Measurements from ENCODE around the gene XXYLT1. TPM values are rescaled to one million over a fixed set of nuclear protein-coding genes. Genes with fewer than 3 reads are reported as not detected.

XXYLT1 gene
- polyA plus RNA-seq, 1 donor (not counting 4 experiments of a cell fraction or from before 2014, with no cell fraction given), result 11.1 TPM

DNA sequence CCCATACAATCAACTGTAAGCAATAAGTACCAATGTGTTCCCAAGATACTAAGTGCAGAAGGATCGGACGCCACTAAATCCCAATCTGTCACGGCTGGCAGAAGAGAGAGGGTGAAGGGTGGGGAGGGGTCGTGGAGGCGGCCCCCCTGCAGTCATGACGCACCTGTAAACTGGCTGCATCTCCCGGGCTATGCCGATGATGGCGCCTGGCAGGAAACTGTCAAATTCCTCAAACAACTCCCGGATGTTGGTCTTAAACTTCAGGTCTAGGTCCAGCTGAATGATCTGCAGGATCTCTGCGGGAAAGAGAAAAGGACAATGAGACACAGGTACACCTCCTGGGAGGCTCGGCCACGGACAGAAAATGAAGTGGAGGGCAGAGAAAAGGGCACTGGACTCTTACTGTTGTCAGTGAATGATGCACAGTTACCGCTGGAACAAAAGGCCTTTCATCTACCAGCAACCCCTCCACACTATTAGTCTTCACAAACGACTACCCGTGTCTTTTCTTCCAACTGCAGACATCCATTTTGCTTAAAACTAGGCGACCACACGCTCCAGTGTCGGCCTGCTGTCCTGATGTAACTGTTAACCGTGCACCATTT is 114.6 kb downstream of the XXYLT1 start:
- H3K36me3 ChIP-seq (ENCODE audit: control insufficient read depth in 2 of 2, extremely low read depth in 1 of 2, insufficient read depth in 2 of 2, low read length in 2 of 2), result no peaks in the 10 kb centered on the region
- no peaks in the 10 kb centered on the region for H3K27me3 ChIP-seq (ENCODE audit: control insufficient read depth, extremely low read depth, insufficient read depth, low read length)
- H3K9me3 ChIP-seq (ENCODE audit: control insufficient read depth, low read depth, low read length), result no peaks in the 10 kb centered on the region
- H2AFZ ChIP-seq (ENCODE audit: control insufficient read depth, low read length), result no peak overlapping the region
- no peaks in the 10 kb centered on the region for H4K20me1 ChIP-seq (ENCODE audit: control insufficient read depth, extremely low read depth, insufficient read depth, low read length)
- no peak overlapping the region for H3K27ac ChIP-seq (ENCODE audit: control insufficient read depth, insufficient read depth, low read length)
- FAIRE-seq (no peak), DNase-seq (ENCODE audit: low read depth, low spot score) (no peak)
- dilution Hi-C loops (cut with MboI; ENCODE audit: extremely low pct_ligation_motif_present, low sequenced_read_pairs), result no loop called here
- H3K4me2 ChIP-seq (ENCODE audit: control insufficient read depth, extremely low read depth, insufficient read depth, low read depth, low read length), result no peak overlapping the region
- no peaks in the 10 kb centered on the region for H3K9me1 ChIP-seq (ENCODE audit: control insufficient read depth, extremely low read depth, insufficient read depth, low read length)
- no peak overlapping the region for H3K9ac ChIP-seq (ENCODE audit: control insufficient read depth, extremely low read depth, insufficient read depth, low read length)
- no peak overlapping the region for H3K4me3 ChIP-seq (ENCODE audit: control insufficient read depth in 2 of 3, extremely low read depth in 1 of 3, insufficient read depth in 2 of 3, low read depth in 1 of 3, low read length in 3 of 3)
- no peaks in the 10 kb centered on the region for H3K79me2 ChIP-seq (ENCODE audit: control insufficient read depth, insufficient read depth, low read length)
- H3K4me1 ChIP-seq (ENCODE audit: control insufficient read depth, extremely low read depth, insufficient read depth, low read length), result peaks cover 33% of the 10 kb centered on the region
- TF ChIP-seq, protein P1, sequence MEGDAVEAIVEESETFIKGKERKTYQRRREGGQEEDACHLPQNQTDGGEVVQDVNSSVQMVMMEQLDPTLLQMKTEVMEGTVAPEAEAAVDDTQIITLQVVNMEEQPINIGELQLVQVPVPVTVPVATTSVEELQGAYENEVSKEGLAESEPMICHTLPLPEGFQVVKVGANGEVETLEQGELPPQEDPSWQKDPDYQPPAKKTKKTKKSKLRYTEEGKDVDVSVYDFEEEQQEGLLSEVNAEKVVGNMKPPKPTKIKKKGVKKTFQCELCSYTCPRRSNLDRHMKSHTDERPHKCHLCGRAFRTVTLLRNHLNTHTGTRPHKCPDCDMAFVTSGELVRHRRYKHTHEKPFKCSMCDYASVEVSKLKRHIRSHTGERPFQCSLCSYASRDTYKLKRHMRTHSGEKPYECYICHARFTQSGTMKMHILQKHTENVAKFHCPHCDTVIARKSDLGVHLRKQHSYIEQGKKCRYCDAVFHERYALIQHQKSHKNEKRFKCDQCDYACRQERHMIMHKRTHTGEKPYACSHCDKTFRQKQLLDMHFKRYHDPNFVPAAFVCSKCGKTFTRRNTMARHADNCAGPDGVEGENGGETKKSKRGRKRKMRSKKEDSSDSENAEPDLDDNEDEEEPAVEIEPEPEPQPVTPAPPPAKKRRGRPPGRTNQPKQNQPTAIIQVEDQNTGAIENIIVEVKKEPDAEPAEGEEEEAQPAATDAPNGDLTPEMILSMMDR (optimal IDR thresholded peaks at IDR 0.05 in 1 of 3, IDR thresholded peaks at IDR 0.05 in 1 of 3, conservative IDR thresholded peaks at IDR 0.05 in 1 of 3; ENCODE audit: extremely low read depth in 1 of 3, insufficient read depth in 2 of 3, low read length in 3 of 3), result no peak
- no peak for TF ChIP-seq EZH2 (IDR thresholded peaks at IDR 0.05; ENCODE audit: low read length)

DNA sequence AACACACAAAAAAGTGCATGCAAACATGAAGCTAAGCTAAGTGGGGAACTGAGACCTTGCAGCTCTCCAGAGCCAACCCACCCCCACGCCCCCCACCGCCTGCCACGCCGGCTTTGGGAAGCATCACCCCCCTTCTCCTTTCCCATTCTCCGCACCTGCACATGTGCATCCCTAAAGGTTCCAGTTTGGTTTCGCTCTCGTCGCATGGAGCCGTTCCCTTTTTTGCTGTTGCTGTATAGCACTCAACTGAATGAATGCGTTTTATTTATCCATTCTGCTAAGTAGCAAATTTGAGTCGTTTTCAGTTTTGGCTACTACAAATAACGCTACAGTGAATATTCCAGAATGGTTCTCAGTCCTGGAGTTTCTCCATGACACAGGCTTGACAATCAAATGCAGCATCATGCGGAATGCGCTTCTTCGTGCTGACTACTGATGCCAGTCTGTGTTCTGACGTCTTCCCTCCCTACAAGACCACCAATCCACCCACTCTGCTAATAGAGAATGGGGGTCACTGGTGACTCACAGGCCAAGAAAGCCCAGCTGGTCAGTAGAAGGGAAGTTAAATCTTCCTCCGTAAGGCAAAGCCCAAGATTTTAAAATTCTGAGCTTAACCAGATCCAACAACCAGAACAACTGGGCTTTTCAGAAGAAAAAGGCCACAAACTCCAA is 115.3 kb downstream of the XXYLT1 start:
- DNase-seq (ENCODE audit: low read depth, low spot score) (no peak), FAIRE-seq (no peak)
- TF ChIP-seq, protein P1 (optimal IDR thresholded peaks at IDR 0.05 in 1 of 3, IDR thresholded peaks at IDR 0.05 in 1 of 3, conservative IDR thresholded peaks at IDR 0.05 in 1 of 3; ENCODE audit: extremely low read depth in 1 of 3, insufficient read depth in 2 of 3, low read length in 3 of 3), result no peak
- no peak for TF ChIP-seq EZH2 (IDR thresholded peaks at IDR 0.05; ENCODE audit: low read length)
- Histone ChIP-seq H3K79me2 (ENCODE audit: control insufficient read depth, insufficient read depth, low read length) (no peaks in the 10 kb centered on the region), H3K9ac (ENCODE audit: control insufficient read depth, extremely low read depth, insufficient read depth, low read length) (no peak overlapping the region), H3K27me3 (ENCODE audit: control insufficient read depth, extremely low read depth, insufficient read depth, low read length) (no peaks in the 10 kb centered on the region), H3K9me1 (ENCODE audit: control insufficient read depth, extremely low read depth, insufficient read depth, low read length) (no peaks in the 10 kb centered on the region), H3K4me3 (ENCODE audit: control insufficient read depth in 2 of 3, extremely low read depth in 1 of 3, insufficient read depth in 2 of 3, low read depth in 1 of 3, low read length in 3 of 3) (no peak overlapping the region), H3K9me3 (ENCODE audit: control insufficient read depth, low read depth, low read length) (no peaks in the 10 kb centered on the region), H3K4me2 (ENCODE audit: control insufficient read depth, extremely low read depth, insufficient read depth, low read depth, low read length) (no peak overlapping the region), H3K27ac (ENCODE audit: control insufficient read depth, insufficient read depth, low read length) (no peak overlapping the region), H2AFZ (ENCODE audit: control insufficient read depth, low read length) (no peak overlapping the region), H4K20me1 (ENCODE audit: control insufficient read depth, extremely low read depth, insufficient read depth, low read length) (no peaks in the 10 kb centered on the region), H3K4me1 (ENCODE audit: control insufficient read depth, extremely low read depth, insufficient read depth, low read length) (peaks cover 33% of the 10 kb centered on the region), H3K36me3 (ENCODE audit: control insufficient read depth in 2 of 2, extremely low read depth in 1 of 2, insufficient read depth in 2 of 2, low read length in 2 of 2) (no peaks in the 10 kb centered on the region)
- dilution Hi-C loops (cut with MboI; ENCODE audit: extremely low pct_ligation_motif_present, low sequenced_read_pairs), result no loop called here
